Renal cortical epithelial cell (primary cell): Measurements from ENCODE around the gene FBXW5. TPM values are rescaled to one million over a fixed set of nuclear protein-coding genes. Genes with fewer than 3 reads are reported as not detected.

Source experiments
- DNase-seq: peaks from one replicate; pipeline ENCODE4 v3.0.0-alpha.2; 2011; ENCODE audit warnings: low read depth
- total RNA-seq: library from RNA; depleted of rRNA; stranded (reverse); fragments of >200 nt; gene quantifications from 2 replicates; pipeline ENCODE4 v1.2.3, GENCODE V29; 2014

Gene FBXW5
- total RNA-seq, 1 donor from 2014 or later, result 195 TPM

GRCh38 chr9:136931611-136932130 is 12.9 kb downstream of the FBXW5 start:
- no peak for DNase-seq

- no peak for DNase-seq
Measured at GRCh38 chr9:136930014-136930413, 14.5 kb downstream of the FBXW5 start.

- DNase-seq, result no peak
Measured at GRCh38 chr9:136928591-136928990, 15.9 kb downstream of the FBXW5 start.

GRCh38 chr9:136927343-136928271 is 16.9 kb downstream of the FBXW5 start:
- no peak for DNase-seq

- DNase-seq, result no peak
Measured at GRCh38 chr9:136926749-136927148, 17.8 kb downstream of the FBXW5 start.

- DNase-seq, result no peak
Measured at GRCh38 chr9:136926154-136926704, 18.3 kb downstream of the FBXW5 start.

GRCh38 chr9:136925414-136926153 is 19.0 kb downstream of the FBXW5 start:
- DNase-seq, result no peak

GRCh38 chr9:136923881-136924280 is 20.7 kb downstream of the FBXW5 start:
- no peak for DNase-seq

- no peak for DNase-seq
Measured at GRCh38 chr9:136922540-136922939, 22.0 kb downstream of the FBXW5 start.

- DNase-seq, result no peak
Measured at GRCh38 chr9:136921718-136922117, 22.8 kb downstream of the FBXW5 start.

- DNase-seq, result no peak
Measured at GRCh38 chr9:136921307-136921706, 23.2 kb downstream of the FBXW5 start.

- no peak for DNase-seq
Measured at GRCh38 chr9:136920734-136921231, 23.8 kb downstream of the FBXW5 start.

GRCh38 chr9:136920069-136920468 is 24.5 kb downstream of the FBXW5 start:
- no peak for DNase-seq

- no peak for DNase-seq
Measured at GRCh38 chr9:136917902-136918301, 26.6 kb downstream of the FBXW5 start.

- no peak for DNase-seq
Measured at GRCh38 chr9:136916330-136917184, 28.0 kb downstream of the FBXW5 start.

GRCh38 chr9:136915632-136916329 is 28.8 kb downstream of the FBXW5 start:
- DNase-seq, result no peak

- no peak for DNase-seq
Measured at GRCh38 chr9:136913701-136914438, 30.7 kb downstream of the FBXW5 start.

GRCh38 chr9:136910901-136911245 is 33.7 kb downstream of the FBXW5 start:
- no peak for DNase-seq

GRCh38 chr9:136910197-136910900 is 34.2 kb downstream of the FBXW5 start:
- no peak for DNase-seq
